DOHH2 (cell line): Measurements from ENCODE around the gene C1QL2.

Experiments used
- CTCF ChIP-seq: fragments of 200-600 bp; sonication (generic); IDR thresholded peaks from one replicate; pipeline ENCODE4 v1.5.1; 2014; ENCODE audit warnings: antibody characterized with exemption, mild to moderate bottlenecking, low read depth, low read length; ENCODE audit not compliant: poor library complexity, severe bottlenecking
- EZH2phosphoT487 ChIP-seq: fragments of 200-600 bp; sonication (generic); IDR thresholded peaks from 2 replicates; pipeline ENCODE4 v1.6.1; 2017; ENCODE audit warnings: borderline replicate concordance, mild to moderate bottlenecking, antibody characterized with exemption, low read length, moderate library complexity, mixed read lengths

- TF ChIP-seq CTCF (no peak), EZH2phosphoT487 (no peak)
These were observed 35.2 kb downstream of the C1QL2 start for GRCh38 chr2:119123389-119123788.
